Endothelial cell of umbilical vein (primary cell): ENCODE results near the gene GALNT17.

Source experiments
- EZH2 ChIP-seq: IDR thresholded peaks from 2 replicates; pipeline ENCODE4 v1.6.1; 2012; ENCODE audit warnings: borderline replicate concordance, low read depth, mild to moderate bottlenecking, moderate library complexity, low read length, inconsistent platforms; ENCODE audit not compliant: severe bottlenecking
- FOS ChIP-seq: IDR thresholded peaks from 2 replicates; pipeline ENCODE4 v1.6.1; 2011; ENCODE audit warnings: mild to moderate bottlenecking, low read length, moderate library complexity, borderline replicate concordance; ENCODE audit not compliant: insufficient read depth
- JUN ChIP-seq: IDR thresholded peaks from 2 replicates; pipeline ENCODE4 v1.6.1; 2011; ENCODE audit warnings: borderline replicate concordance, low read depth; ENCODE audit not compliant: insufficient read length, insufficient read depth
- MAX ChIP-seq: IDR thresholded peaks from 2 replicates; pipeline ENCODE4 v1.6.1; 2011; ENCODE audit not compliant: insufficient read depth, insufficient read length
- POLR2AphosphoS5 ChIP-seq: IDR thresholded peaks from 2 replicates; pipeline ENCODE4 v1.6.1; 2012; ENCODE audit warnings: low read depth, mild to moderate bottlenecking, control low read depth, low read length, moderate library complexity; ENCODE audit not compliant: insufficient read depth
- TF ChIP-seq, protein P1 (sequence below), 2 donors: IDR thresholded peaks; 1 replicate in 1 of 2; 2 replicates in 1 of 2; pipeline ENCODE4 v1.5.1; 2011; ENCODE audit warnings: low read length in 2 of 2, mild to moderate bottlenecking in 2 of 2, moderate library complexity in 2 of 2, control low read depth in 1 of 2, inconsistent platforms in 1 of 2, low read depth in 1 of 2; ENCODE audit not compliant: insufficient read depth in 1 of 2; ENCODE audit errors: extremely low read depth in 1 of 2

DNA sequence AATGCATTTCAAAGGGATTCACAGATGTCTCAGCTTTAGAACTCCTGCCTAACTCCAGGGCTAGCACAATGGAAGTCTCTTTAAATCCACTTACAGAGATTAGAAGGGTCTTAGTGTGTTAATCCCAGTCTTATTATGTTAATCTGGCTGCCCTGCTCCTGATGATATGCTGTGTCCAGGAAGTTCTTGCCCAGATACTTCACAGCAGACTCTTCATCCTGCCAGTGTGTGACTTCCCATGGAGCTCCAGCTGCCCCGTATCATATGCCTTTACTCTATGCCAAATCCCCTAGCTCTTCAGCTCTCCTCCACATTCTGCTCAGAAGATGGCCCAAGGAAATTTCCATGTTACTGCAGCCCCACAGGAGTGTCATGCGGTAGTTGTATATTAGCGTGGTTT is 533.8 kb downstream of the GALNT17 start:
- TF ChIP-seq EZH2 (no peak), MAX (no peak), JUN (no peak), FOS (no peak), POLR2AphosphoS5 (no peak)
- TF ChIP-seq, protein P1, sequence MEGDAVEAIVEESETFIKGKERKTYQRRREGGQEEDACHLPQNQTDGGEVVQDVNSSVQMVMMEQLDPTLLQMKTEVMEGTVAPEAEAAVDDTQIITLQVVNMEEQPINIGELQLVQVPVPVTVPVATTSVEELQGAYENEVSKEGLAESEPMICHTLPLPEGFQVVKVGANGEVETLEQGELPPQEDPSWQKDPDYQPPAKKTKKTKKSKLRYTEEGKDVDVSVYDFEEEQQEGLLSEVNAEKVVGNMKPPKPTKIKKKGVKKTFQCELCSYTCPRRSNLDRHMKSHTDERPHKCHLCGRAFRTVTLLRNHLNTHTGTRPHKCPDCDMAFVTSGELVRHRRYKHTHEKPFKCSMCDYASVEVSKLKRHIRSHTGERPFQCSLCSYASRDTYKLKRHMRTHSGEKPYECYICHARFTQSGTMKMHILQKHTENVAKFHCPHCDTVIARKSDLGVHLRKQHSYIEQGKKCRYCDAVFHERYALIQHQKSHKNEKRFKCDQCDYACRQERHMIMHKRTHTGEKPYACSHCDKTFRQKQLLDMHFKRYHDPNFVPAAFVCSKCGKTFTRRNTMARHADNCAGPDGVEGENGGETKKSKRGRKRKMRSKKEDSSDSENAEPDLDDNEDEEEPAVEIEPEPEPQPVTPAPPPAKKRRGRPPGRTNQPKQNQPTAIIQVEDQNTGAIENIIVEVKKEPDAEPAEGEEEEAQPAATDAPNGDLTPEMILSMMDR (IDR thresholded peaks at IDR 0.05; ENCODE audit: extremely low read depth in 1 of 2, insufficient read depth in 1 of 2, low read depth in 1 of 2, low read length in 2 of 2): no peak
